ENCODE results near the gene VSIG8. TPM values are rescaled to one million over a fixed set of nuclear protein-coding genes. Genes with fewer than 3 reads are reported as not detected.

Gene VSIG8
- total and polyA plus RNA-seq, 2 of the 8 experiments (the other 6 are each of a cell fraction or from before 2014, with no cell fraction given): not detected

DNA sequence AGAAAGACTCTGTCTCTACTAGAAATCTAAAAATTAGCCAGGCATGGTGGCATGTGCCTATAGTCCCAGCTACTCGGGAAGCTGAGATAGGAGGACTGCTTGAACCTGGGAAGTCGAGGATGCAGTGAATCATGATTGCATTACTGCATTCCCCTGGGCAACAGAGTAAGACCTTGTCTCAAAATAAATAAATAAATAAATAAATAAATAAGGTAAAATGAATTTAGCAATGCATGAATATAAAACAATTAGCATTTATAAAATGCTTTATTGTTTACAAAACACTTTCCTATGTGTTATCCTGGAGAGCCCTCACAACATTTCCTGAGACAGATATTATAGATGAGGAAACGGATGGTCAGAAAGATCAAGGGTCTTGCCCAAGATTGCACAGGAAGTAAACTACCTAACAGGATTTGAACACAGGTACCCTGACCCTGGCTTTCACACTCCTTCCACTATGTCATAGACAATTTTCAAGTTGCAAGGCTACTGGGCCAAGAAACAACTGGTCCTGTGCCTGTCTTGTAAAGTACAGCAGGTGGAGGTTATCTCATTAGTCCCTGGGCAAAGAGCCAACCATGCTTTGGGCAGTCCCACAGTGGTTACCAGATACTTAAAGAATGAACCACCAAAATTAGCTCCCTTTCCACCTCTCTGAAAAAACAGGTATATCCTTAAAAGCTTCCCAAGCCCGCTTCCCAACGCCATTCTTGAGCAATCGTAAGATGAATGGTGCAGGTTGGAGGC lies 15.4 kb upstream of the VSIG8 start (continued):
- TF ChIP-seq BACH1 (IDR thresholded peaks at IDR 0.05; ENCODE audit: low read length) (no peak), ZNF274 (IDR thresholded peaks at IDR 0.05; ENCODE audit: borderline replicate concordance, extremely low read depth, low read length) (no peak)
